ENCODE results near the gene GPC6. TPM values are rescaled to one million over a fixed set of nuclear protein-coding genes. Genes with fewer than 3 reads are reported as not detected.

Gene GPC6
- total RNA-seq: 8.4 and 9.6 TPM in 2 replicates

DNA sequence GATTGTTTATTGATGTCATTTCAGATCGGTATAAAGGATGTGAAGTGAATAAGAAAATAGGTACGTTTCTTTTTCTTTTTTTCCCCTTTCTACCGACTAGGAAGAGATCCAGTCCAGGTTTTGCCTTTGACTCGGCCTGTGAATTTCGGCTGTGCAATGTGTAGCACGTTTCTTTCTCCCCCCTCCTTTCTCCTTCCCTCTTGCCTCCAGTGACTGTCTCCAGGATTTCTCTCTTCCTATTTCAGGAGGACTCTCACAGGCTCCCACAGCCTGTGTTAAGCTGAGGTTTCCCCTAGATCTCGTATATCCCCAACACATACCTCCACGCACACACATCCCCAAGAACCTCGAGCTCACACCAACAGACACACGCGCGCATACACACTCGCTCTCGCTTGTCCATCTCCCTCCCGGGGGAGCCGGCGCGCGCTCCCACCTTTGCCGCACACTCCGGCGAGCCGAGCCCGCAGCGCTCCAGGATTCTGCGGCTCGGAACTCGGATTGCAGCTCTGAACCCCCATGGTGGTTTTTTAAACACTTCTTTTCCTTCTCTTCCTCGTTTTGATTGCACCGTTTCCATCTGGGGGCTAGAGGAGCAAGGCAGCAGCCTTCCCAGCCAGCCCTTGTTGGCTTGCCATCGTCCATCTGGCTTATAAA lies at the start of gene GPC6:
Gene GPC6 (plus strand): TSS at position 185 of the 657 bp plus-strand sequence.

Measured in myometrial cell (primary cell).